NCI-H748 treated with DMSO at 0.1 percent for 48 hours (cell line): Measurements from ENCODE around the gene ANKRD55.
"Not testable (repeated sequence)": the region's sequence is repeated elsewhere in the genome, so short reads cannot be mapped to it uniquely, and the experiment has no call there.

Experiments used
- DNase-seq: peaks from one replicate; lab custom pipeline; 2025; lab: John Stamatoyannopoulos, UW

Gene ANKRD55

GRCh38 chr5:56233230-56233629 lies at the start of gene ANKRD55:
TSS of gene ANKRD55 (minus strand) at chr5:56233330. CDS start at chr5:56232913, 417 bp downstream.
- DNase-seq: peak; percentile 77

DNA sequence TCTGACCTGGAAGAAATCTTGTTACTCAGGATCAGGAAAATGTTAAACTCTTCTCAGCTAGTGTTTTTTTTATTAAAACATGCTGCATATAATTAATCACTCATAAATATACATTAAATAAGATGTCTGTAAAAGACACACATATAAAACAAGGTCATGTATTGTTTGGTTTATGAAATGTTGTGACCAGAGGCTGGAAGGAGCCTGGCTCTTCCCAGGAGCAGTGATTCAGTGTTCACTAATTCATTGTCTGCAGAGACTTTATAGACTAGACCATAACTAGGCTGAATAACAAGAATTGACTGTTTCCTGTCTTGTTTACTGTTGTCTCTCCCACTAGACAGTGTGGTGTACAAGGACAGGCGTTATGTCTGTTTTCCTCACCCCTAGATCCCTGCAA lies 49.1 kb upstream of the ANKRD55 start:
- no peak for DNase-seq

DNA sequence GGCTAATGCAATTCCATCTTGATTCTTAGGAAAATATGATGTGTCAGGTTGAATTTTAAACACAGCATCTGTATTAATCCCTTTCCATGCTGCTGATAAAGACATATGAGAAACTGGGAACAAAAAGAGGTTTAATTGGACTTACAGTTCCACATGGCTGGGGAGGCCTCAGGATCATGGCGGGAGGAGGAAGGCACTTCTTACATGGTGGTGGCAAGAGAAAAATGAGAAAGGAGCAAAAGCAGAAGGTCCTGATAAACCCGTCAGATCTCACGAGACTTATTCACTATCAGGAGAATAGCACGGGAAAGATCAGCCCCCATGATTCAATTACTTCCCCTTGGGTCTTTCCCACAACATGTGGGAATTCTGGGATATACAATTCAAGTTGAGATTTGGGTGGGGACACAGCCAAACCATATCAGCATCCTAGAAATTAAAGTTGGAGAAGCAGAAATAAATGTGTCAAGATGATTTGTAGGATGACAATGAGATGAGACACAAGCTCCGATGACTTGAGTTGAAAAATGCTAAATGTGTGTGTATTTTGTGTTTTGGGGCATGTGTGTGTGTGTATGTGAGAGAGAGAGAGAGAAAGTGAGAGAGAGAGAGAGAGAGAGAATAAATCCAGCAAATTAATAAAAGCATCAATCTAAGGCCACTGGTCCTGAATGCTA lies 48.5 kb upstream of the ANKRD55 start:
- no peak for DNase-seq

DNA sequence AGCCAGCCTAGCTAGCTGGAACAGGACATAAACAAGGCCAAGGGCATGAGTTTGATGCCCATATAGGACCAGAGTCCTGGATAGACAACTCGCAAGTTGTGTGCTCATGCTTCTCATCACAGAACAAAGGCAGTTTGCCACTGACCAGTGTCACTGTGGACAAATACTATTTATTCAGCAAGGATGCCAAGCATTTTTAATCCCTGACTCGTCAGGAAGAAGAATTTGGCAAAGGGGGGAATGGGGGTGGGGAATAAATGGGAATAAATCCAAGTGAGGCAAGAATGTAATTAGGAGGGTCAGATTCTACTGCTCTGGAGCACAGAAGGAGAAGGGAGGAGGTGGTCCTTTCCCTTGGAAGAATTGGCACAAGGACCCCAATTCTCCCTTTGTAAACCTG lies 46.8 kb upstream of the ANKRD55 start:
- DNase-seq: no peak

- DNase-seq: no peak
Observed at GRCh38 chr5:56279291-56279690, 46.2 kb upstream of the ANKRD55 start.

- DNase-seq: no peak
Observed at GRCh38 chr5:56278335-56278753, 45.2 kb upstream of the ANKRD55 start.

DNA sequence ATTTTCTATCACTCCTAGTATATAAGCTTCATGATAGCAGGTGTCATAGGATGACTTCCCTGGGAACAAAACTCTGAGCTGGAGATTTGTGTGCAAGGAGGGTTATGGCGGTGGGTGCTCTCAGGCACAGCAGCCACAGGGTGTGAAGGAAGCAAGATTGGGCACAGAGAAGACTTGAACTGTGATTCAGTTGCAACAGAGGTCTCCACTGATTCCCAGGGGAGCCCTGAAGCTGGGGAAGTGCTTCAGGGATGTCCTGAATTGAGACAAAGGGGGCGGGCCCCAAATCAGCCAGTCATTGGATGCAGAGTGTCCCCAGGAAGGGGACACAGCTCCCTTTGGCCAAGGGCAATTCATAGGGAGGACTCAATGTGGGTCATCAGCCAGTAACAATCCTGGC lies 44.4 kb upstream of the ANKRD55 start:
- DNase-seq: no peak

DNA sequence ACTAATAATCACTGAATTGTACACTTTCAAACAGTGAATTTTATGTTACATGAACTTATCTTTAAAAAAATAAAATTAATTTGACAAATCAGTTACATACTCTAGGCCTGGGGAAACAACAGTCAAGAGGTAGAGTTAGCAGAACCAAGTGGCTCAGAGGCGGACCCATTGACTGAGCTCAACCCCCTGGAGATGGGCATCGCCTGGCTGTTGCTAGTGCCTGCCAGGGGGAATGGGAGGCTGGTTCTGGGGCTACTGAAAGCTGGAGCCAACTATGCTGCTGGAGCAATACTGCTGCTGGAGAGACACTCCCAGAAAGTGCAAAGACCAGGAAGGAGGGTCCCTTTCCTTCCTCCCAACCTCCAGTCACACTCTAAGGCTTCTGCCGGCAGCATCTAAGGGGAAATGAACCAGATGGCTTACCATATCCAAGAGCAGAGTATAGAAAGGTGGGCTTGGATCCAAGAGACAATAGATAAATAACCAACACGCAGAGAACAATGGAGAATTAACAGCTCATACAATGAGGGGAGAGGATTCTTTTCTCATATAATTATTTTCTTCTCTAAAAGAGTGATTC lies 40.3 kb upstream of the ANKRD55 start:
- no peak for DNase-seq

- no peak for DNase-seq
Observed at GRCh38 chr5:56272765-56273164, 39.6 kb upstream of the ANKRD55 start.

GRCh38 chr5:56270568-56271392 lies 37.6 kb upstream of the ANKRD55 start:
- DNase-seq: peak; percentile 65

GRCh38 chr5:56270058-56270457 lies 36.9 kb upstream of the ANKRD55 start:
- no peak for DNase-seq

DNA sequence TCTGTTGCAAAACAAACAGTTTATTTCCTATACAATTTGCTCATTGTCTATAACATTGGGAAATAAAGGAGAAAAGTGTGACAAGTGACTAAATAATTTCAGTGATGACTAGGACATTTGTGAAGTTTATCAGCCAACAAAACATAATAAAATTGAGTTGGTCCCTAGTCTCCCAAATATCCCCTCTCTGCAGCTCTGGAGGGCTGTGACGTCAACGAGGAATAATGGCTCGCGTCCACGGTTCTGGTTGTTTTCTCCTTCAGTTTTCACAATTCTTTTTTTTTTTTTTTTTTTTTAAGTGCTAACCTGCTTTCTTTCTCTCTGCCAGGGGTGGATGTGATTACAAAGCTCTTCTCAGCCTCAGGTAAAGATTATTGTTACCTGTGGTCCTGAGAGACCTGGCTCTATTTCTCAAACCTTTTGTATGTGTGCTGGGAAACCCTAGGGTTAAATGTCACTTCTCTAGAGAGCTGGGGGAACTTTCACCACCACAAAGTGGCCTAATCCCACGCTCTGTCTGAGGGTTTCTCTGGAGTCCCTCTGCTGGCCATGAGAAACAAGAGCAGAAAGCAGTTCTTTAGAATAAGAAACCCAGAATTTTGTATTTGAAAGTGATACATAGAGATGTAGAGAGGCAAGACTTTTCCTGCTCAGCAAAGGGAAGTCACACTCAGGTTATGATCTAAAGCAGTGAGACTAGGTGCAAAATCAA lies 36.2 kb upstream of the ANKRD55 start:
- DNase-seq: no peak

- not testable (repeated sequence) for DNase-seq
Observed at GRCh38 chr5:56268707-56269106, 35.6 kb upstream of the ANKRD55 start.

DNA sequence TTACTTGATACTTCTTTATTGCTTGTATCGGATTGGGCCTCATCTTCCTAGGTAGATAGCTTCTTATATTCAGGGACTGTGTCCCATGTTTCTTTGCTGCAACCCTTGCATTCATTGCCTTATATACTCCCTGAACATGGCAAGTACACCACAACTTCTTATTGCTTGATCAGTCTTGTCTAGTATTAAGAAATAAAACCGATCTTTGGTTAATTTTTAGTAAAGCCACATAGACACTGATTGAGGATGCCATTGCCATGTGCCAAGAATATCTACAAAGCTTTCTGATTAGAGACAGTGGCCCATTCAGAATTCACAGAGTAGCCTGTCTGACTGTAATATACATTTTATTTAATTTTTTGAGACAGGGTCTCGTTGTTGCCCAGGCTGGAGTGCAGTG lies 34.7 kb upstream of the ANKRD55 start:
- DNase-seq: no peak

GRCh38 chr5:56264417-56265025 lies 31.4 kb upstream of the ANKRD55 start:
- DNase-seq: peak; percentile 34

DNA sequence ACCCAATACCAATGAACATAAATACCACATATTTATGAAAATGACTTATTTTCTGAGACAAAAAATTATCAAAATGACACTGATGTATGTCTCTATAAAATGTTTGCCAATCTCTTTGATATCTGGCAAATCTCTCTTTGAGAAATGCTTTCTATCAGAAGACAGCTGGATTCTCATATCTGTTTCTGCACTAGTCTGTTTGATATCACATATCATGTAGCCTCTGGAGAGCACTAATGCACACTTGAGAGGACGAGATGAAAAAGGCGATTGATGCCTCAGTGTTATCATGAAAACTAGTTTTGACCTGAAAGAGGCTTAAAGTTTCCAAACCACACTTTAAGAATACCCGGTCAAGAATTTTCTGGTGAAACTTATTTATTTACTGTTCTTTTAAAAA lies 29.1 kb upstream of the ANKRD55 start:
- no peak for DNase-seq

GRCh38 chr5:56259002-56259511 lies 25.9 kb upstream of the ANKRD55 start:
- DNase-seq: no peak

DNA sequence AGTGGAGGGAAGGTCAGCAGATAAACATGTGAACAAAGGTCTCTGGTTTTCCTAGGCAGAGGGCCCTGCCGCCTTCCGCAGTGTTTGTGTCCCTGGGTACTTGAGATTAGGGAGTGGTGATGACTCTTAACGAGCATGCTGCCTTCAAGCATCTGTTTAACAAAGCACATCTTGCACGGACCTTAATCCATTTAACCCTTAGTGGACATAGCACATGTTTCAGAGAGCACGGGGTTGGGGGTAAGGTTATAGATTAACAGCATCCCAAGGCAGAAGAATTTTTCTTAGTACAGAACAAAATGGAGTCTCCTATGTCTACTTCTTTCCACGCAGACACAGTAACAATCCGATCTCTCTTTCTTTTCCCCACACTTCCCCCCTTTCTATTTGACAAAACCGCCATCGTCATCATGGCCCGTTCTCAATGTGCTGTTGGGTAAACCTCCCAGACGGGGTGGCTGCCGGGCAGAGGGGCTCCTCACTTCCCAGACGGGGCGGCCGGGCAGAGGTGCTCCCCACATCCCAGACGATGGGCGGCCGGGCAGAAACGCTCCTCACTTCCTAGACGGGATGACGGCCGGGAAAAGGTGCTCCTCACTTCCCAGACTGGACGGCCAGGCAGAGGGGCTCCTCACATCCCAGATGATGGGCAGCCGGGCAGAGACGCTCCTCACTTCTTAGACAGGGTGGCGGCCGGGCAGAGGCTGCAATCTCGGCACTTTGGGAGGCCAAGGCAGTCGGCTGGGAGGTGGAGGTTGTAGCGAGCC lies 24.8 kb upstream of the ANKRD55 start:
- DNase-seq: not testable (repeated sequence)

DNA sequence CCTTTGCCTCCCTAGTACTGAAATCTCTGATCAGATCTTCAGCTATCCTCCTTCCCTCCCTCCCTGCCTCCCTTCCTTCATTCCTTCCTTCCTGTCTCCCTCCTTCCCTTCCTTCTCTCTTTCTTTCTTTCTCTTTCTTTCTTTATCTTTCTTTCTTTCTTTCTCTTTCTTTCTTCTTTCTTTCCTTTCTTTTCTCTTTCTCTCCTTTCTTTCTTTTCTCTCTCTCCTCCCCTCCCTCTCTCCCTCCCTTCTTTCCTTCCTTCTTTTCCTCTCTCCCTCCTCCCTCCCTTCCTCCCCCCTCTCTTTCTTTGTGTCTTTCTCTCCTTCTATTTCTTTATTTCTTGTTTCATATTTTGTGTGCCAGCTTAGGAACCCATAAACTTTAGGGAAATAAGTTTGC lies 23.9 kb upstream of the ANKRD55 start:
- DNase-seq: no peak

DNA sequence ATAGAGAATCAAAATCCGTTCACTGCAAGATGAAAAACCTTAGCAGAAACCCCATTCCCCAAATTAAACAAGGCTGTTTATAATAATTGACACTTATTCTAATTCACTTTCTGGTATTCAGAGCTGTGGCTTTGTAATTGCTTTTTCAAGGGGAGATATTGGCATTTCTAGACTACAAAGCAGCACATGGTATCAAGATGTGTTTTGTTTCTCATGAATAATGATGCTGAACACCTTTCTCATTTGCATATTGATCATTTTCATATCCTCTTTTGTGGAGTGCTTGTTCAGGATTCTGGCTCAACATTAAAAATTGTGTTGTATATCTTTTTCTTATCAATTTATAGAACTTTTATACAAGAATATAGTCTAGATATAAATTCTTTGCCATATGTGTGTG lies 22.4 kb upstream of the ANKRD55 start:
- DNase-seq: no peak

- DNase-seq: no peak
Observed at GRCh38 chr5:56253924-56254323, 20.8 kb upstream of the ANKRD55 start.
